GM18526 (cell line): ENCODE data around the gene CLTCL1.

Experiments
- POLR2A ChIP-seq: IDR thresholded peaks from 3 replicates; pipeline ENCODE4 v1.6.1; 2011; ENCODE audit not compliant: insufficient read length; ENCODE audit errors: extremely low read depth

CLTCL1 gene

DNA sequence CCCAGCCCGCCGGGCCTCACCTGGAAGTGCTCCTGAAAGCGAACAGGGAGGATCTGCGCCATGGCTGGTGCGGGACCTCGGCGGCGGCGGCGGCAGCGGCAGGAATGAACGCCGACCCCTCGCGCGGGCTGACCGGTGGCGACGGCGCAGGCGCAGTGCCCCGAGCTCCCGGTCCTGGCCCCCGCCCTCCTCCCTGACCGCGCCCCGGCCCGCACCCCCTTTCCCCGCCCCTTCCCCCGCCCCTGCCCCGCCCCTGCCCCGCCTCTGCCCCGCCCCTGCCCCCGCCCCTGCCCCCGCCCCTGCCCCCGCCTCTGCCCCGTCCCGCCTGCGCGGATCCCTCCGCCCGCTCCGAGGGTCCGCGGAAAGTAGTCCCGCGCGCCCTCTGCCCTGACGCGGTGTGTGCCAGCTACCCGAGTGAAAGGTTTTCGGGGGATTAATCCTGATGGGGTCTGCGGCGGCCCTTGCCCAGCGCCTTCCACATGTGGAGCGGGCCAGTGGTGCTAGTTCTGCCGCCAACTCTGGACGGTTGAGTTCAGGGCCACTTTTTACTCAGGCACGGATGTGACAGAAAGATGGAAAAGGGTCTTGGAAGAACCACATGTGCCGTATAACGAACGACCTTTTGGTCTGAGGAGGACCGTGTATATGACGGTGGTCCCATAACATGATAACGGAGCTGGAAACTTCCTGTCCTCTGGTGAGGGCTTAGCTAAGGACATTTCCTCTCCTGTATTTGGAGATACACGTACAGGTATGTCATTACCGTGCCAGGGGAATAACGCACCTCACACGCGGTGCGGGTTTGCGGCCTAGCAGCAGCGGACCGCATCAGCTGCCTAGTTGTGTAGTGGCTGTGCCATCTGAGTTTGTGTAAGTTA lies at the start of gene CLTCL1:
TSS of gene CLTCL1 (minus strand) at position 140 of the 878 bp plus-strand sequence. CDS start at position 62, 78 bp downstream.
- TF ChIP-seq POLR2A: no peak

DNA sequence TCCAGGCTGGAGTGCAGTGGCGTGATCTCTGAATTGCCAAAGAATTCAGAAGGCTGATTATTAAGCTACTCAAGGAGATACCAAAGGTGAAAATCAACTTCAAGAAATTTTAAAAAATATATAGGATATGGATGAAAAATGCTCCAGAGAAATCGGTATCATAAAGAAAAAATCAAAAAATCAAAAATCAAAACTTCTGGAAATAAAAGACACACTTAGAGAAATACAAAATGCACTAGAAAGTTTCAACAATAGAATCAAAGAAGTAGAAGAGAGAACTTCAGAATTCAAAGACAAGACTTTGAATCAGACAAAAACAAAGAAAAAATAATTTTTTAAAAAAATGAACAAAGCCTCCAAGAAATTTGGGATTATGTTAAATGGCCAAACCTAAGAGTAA lies 45.6 kb upstream of the CLTCL1 start:
- TF ChIP-seq POLR2A: no peak

DNA sequence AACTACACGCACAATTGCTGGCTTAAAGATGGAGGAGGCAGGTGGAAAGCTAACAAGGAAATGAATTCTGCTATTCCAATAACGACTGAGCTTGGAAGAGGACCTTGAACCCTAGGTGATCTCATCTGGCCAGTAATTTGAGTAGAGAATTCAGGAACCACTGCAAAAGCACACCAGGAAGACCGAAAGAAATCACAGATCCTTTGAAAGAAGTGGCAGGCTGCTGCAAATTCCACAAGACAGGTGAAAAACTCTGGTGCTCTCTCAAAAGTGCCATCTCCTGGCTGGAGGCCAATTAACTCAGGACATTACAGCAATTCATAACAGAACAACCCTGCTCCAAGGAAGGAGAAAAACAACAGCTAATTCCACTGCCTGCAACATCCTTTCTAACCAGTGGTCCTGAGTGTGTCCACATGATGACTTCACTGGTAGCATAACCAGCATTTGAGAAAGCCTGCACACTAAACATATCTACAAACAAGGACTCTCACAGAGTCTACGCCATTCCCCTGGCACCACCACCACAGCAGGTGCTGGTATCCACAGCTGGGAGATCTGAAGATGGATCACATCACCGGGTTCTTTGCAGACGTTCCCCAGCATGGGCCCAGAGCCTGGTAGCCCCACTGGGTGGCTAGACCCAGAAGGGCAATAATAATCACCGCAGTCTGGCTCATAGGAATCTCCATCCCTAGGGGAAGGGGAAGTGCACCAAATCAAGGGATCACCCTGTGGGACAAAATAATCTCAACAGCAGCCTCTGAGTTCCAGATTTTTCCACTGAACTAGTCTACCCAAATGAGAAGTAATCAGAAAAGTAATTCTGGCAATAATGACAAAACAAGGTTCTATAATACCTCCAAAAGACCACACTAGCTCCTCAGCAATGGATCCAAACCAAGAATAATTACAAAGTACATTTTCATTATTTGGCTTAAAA lies 44.9 kb upstream of the CLTCL1 start:
- no peak for TF ChIP-seq POLR2A

DNA sequence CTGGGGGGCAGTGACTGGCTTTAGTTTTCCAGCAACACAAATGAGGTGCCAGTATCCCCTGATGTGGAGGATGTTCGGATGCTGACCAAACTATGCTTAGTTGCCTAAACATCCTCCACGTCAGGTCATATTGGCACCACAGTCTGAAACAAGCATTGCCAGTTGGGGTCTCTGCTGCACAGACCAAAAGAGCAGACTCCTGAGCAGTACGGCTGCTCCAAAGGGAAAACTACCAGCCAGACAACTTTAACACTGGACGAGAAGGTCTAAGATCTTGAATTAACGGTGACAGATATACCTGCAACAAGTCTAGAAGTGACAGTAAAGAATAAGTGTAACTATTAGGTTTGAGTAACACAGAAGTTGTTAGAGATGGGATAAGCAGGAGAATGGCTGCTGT lies 40.5 kb upstream of the CLTCL1 start:
- TF ChIP-seq POLR2A: no peak

DNA sequence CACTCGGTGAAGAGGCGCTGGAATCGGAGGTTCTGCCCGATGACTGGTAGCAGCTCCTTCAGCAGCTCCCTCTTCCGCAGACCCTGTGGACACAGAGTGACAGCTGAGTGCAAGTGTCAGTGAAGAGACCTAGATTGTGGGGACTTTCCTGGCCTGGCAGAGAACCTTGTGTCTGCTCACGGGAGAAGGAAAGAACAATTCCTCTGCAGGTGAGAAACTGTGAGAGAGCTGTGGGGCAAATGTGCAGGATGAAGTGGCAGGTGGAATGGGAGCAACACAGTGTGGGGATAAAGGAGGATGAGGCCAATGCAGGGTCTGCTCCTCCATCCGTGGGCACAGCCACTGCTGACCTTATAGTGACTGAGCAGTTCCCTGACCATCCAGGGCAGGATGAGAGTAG lies 40.0 kb upstream of the CLTCL1 start:
- no peak for TF ChIP-seq POLR2A

DNA sequence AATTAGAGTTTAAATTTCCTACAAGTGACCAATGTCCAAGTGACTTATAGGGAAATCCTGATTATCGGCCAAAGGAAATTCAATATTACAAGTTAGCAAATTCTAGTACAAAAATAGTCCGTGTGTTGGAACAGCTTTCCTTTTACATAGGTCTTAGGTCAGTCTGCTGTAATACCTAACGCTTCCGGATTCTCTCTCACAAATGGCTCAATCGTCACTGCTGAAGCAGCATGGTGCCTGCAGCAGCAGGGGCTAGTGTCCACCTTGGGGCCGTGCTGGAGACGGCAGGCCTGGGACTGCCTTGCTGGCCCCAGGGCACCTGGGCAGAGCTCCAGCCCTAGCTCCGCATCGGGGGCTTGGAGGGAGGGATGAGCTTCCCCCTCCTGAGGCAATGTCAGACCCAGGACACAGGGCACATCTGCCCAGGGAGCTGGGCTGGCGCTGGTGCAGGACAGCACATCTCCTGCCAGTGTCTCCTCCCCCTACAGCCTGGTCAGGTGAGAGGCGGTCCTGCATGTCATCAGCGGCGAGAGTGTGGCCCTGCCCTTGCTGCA lies 39.4 kb upstream of the CLTCL1 start:
- no peak for TF ChIP-seq POLR2A

DNA sequence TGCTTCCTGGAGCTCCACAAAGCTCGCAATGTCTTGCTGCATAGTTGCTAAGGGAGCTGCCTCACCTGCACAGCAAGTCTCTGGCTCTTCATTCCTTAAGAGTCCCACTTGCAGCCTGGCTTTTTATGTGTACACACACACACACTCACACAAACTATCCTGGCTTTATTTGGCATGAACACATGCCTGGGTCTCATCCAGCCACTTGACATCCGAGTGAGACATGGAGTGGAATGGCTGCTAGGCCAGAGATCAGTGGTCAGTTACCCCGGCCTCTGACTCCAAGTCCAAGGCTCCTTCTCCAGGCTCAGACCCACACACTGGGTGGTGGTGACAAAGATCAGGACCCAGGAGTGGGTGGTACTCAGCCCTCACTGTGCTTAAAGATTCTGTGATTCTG lies 37.9 kb upstream of the CLTCL1 start:
- TF ChIP-seq POLR2A: no peak

DNA sequence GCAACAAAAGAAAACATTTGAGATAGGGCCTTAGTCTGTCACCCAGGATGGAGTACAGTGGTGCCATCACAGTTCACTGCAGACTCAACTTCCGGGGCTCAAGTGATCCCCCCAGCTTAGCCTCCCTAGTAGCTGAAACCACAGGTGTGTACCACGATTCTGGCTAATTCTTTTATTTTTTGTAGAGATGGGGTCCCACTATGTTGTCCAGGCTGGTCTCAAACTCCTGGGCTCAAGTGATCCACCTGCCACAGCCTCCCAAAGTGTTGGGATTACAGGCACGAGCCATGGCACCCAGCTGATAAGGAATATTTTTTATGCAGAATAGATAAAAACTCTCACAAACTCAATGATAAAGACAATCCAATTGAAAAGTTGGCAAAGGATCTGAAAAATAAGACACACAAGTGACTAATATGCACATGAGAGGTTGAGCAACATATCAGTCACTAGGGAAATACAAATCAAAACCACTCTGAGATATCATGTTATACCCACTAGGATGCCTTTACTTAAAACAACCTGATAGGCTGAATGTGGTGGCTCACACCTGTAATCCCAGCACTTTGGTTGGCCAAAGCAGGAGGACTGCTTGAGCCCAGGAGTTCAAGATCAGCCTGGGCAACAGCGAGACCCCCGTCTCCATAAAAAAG lies 33.9 kb upstream of the CLTCL1 start:
- no peak for TF ChIP-seq POLR2A

DNA sequence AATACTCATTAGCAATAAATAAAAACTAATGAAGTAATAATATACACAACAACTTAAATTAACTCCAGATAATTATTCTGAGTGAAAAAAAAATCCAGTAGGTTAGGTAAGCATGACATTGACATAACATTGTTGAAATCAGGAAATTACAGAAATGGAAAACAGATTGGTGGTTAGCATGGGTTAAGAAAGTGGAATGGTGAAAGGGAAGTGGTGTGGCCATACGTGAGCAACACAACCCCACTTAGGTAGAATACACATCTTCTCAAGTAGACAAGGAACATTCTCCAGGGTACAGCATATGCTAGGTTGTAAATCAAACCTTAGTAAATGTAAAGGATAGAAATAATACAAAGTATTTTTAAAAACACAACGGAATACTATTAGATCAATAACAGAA lies 30.2 kb upstream of the CLTCL1 start:
- TF ChIP-seq POLR2A: no peak

DNA sequence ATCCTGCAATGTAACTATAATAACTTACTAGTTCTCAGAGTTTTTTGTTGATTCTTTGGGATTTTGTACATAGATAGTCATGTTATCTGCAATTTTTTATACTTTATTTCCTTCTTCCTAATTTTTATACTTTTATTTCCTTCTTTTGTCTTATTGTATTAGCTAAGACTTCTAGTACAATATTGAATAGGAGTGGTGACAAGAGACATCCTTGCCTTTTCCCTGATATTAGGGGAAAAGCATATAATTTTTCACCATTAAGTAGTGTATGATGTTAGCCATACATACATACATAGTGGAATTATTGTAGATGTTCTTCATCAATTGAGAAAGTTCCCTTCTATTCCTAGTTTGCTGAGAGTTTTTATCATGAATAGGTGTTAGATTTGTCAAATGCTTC lies 27.8 kb upstream of the CLTCL1 start:
- no peak for TF ChIP-seq POLR2A

DNA sequence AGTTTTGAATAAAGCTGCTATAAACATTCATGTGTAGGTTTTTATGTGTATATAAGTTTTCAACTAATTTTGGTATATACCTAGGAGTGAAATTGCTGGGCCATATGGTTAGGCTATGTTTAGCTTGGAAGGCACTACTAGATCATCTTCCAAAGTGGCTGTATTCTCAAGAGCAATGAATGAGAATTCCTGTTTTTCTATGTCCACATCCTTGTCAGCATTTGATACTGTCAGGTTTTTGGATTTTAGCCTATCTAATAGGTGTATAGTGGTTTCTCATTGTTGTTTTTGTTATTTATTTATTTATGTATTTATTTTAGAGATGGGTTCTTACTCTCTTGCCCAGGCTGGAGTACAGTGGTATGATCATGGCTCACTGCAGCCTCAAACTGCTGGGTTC lies 26.3 kb upstream of the CLTCL1 start:
- no peak for TF ChIP-seq POLR2A

DNA sequence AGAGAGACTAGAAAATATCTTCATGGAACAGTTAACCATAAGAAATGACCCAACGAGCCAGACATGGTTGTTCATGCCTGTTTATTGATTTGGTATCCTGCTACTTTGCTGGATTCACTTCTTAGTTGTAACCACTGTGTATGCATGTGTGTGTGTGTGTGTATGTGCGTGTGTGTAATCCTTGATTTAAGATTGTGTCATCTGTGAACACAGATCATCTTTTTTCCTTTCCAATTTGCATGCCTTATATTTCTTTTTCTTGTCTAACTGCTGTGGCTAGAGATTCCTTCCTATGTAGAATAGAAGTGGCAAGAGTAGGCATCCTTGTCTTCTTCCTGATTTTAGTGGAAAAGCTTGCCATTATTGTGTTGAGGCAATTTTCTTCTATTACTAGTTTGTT lies 16.4 kb upstream of the CLTCL1 start:
- no peak for TF ChIP-seq POLR2A

DNA sequence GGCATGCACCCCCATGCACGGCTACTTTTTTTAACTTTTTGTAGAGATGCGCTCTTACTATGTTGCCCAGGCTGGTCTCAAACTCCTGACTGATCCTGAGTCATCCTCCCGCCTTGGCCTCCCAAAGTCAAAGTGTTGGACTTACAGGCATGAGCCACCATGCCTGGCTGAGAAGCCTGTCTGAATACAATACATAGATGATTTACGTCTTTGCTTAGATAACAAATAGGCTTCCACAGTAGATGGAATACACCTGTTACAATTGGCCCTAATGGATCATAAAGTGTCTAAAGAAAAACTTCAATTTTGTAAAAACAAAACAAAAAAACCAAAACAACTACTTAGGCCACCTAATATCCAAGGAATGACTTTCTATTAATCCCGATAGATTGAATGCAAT lies 13.0 kb upstream of the CLTCL1 start:
- TF ChIP-seq POLR2A: no peak

DNA sequence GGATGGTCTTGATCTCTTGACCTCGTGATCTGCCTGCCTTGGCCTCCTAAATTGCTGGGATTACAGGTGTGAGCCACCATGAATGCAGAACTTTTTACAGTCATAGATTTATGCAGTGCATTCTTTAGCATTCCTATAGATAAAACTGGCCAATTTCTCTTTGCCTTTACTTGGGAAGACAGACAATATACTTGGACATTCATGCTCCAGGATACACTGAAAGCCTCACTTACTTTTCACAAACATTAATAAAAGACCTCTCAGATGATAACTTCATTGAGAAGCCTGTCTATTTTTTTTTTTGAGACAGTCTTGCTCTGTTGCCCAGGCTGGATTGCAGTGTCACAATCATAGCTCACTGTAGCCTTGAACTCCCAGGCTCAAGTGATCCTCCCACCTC lies 12.3 kb upstream of the CLTCL1 start:
- TF ChIP-seq POLR2A: no peak

DNA sequence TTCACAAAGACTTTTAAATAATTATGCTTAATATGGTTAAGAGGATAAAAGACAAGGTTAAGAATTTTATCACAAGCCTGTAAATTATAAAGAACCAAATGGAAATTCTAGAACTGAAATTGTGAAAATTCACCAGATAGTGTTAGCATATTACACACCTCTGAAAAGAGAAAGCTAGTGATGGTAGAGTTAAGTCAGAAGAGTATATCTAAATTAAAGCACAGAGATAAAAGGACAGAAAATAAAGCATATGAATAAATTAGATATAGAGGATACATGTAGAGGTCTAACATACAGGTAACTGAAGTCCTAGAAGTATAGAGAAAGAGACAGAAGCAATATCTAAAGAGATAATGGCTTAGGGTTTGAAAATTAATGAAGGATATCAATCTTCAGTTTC lies 4.2 kb upstream of the CLTCL1 start:
- no peak for TF ChIP-seq POLR2A
